Measurements from ENCODE around the gene GLB1L2.

- TF ChIP-seq POLR2A (IDR thresholded peaks at IDR 0.05): no peak
- no peak for TF ChIP-seq CTCF (IDR thresholded peaks at IDR 0.05)
Measured at GRCh38 chr11:134290646-134291045, 41.1 kb upstream of the GLB1L2 start.

Measured in Peyer's patch (tissue), 4 donors.